ENCODE results near the gene LRFN5. TPM values are rescaled to one million over a fixed set of nuclear protein-coding genes. Genes with fewer than 3 reads are reported as not detected.

The LRFN5 gene
- total and polyA plus RNA-seq, 2 of the 8 experiments (the other 6 are each of a cell fraction or from before 2014, with no cell fraction given), result 0.85 to 4.7 TPM

DNA sequence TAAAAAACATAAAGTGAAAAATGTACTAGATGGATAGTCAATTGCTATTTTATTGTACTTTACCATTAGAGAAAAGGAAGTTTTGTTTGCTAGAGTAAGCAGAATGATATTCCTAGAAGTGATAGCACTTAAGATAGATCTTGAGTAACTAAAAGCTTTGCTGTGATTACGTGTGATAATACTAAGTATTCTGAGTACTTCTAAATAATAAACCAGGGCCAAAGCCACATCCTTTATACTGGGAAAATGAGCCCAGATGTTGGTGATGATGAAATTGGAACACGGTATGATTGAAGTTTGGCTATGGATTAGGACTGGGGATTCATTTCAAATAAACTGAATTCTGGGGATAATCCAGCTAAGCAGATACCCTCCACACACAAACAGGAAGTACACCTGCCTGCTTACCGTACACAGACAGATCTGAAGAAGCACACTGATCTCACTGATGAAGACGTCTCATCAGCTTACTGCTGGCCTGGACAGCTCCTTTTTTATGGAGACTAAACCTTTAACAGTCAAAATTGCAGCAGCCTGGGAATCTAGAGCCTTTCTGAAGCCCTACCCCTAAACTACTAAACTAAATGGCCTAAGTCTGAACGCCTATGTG lies 199.8 kb downstream of the LRFN5 start:
- CTCF ChIA-PET (ENCODE audit: partially characterized antibody), result interaction anchor here (0.6 kb wide), 1 partner anchor 198 kb away, joined by 3 read pairs; no protein-coding TSS in a partner anchor
- TF ChIP-seq KDM5A (IDR thresholded peaks at IDR 0.05; ENCODE audit: low read length) (no peak), RFX5 (IDR thresholded peaks at IDR 0.05; ENCODE audit: borderline replicate concordance, low read depth, low read length) (no peak), JUND (IDR thresholded peaks at IDR 0.05; ENCODE audit: low read length) (no peak), RXRA (IDR thresholded peaks at IDR 0.05; ENCODE audit: insufficient read depth, low read depth, low read length) (no peak)

More for the DNA sequence above, 199.8 kb downstream of the LRFN5 start:
- H3K4me3 ChIP-seq (ENCODE audit: extremely low read depth in 1 of 4, insufficient read depth in 2 of 4, low read depth in 3 of 4, low read length in 4 of 4), result no peak overlapping the region
- H4K8ac ChIP-seq (ENCODE audit: extremely low read depth, insufficient read depth, low read length), result no peak overlapping the region
- H3K4me2 ChIP-seq (ENCODE audit: insufficient read depth in 1 of 2, low read depth in 2 of 2, low read length in 2 of 2), result no peak overlapping the region
- H3K23ac ChIP-seq (ENCODE audit: insufficient read length), result no peak overlapping the region
- H3K9ac ChIP-seq (replicated peaks in 1 of 4; ENCODE audit: extremely low read depth in 1 of 4, low read depth in 3 of 4, low read length in 3 of 4), result no peak overlapping the region
- H4K5ac ChIP-seq (ENCODE audit: insufficient read length, low read depth, low read length), result no peak overlapping the region
- H2BK20ac ChIP-seq (ENCODE audit: low read length), result no peak overlapping the region
- no peak overlapping the region for H4K91ac ChIP-seq (replicated peaks; ENCODE audit: insufficient read length, low read length)
- no peak for DNase-seq (ENCODE audit: low read depth in 1 of 2, low spot score in 2 of 2)
- no peaks in the 10 kb centered on the region for H3K27me3 ChIP-seq (replicated peaks in 1 of 4; ENCODE audit: control insufficient read depth in 3 of 4, extremely low read depth in 1 of 4, insufficient read depth in 3 of 4, low read length in 3 of 4)
- FAIRE-seq, result no peak
- H3K56ac ChIP-seq (replicated peaks; ENCODE audit: insufficient read length, low read depth, low read length), result no peak overlapping the region
- H2AFZ ChIP-seq (ENCODE audit: low read length), result no peak overlapping the region
- H2BK5ac ChIP-seq (ENCODE audit: low read depth, low read length), result no peak overlapping the region
- no peak overlapping the region for H3K27ac ChIP-seq (ENCODE audit: low read depth, low read length)
- no peaks in the 10 kb centered on the region for H3K79me2 ChIP-seq (ENCODE audit: control insufficient read depth in 1 of 2, insufficient read depth in 2 of 2, low read length in 2 of 2)
- no peak overlapping the region for H3K4ac ChIP-seq (replicated peaks; ENCODE audit: insufficient read length, low read depth, low read length)
- 95% methylated on average over 5 of the region's 5 CpGs; no CpG with 5 or more reads in 1 of the 2 experiments for WGBS, 2 experiments (ENCODE audit: extremely low coverage in 1 of 2, insufficient coverage in 1 of 2, insufficient read length in 1 of 2, insufficient replicate concordance in 2 of 2, low coverage in 1 of 2, low lambda C conversion rate in 2 of 2, missing lambda C conversion rate in 1 of 2)
- H3K4me1 ChIP-seq (replicated peaks in 1 of 4; ENCODE audit: control insufficient read depth in 3 of 4, insufficient read depth in 4 of 4, low read length in 3 of 4), result no peaks in the 10 kb centered on the region
- no peak overlapping the region for H3K18ac ChIP-seq (ENCODE audit: extremely low read depth, low read length)
- H3K79me1 ChIP-seq (ENCODE audit: low read depth, low read length), result no peaks in the 10 kb centered on the region
- H2BK120ac ChIP-seq (replicated peaks; ENCODE audit: low read depth, low read length), result no peak overlapping the region
- POLR2A ChIA-PET (ENCODE audit: partially characterized antibody), result no interaction called here
- no peaks in the 10 kb centered on the region for H4K20me1 ChIP-seq (replicated peaks in 1 of 2; ENCODE audit: control insufficient read depth in 1 of 2, insufficient read depth in 2 of 2, low read length in 2 of 2)
- H3K14ac ChIP-seq (ENCODE audit: insufficient read length), result no peak overlapping the region
- H3K23me2 ChIP-seq (ENCODE audit: low read depth, low read length), result no peaks in the 10 kb centered on the region
- H2BK15ac ChIP-seq (ENCODE audit: low read length), result no peak overlapping the region
- H3K36me3 ChIP-seq (ENCODE audit: control insufficient read depth in 2 of 4, insufficient read depth in 4 of 4, low read length in 3 of 4), result no peaks in the 10 kb centered on the region
- H3K9me3 ChIP-seq (ENCODE audit: insufficient read depth in 2 of 2, low read depth in 1 of 2, low read length in 1 of 2), result no peaks in the 10 kb centered on the region
- H2AK5ac ChIP-seq (ENCODE audit: low read depth, low read length), result no peak overlapping the region
- H2BK12ac ChIP-seq (ENCODE audit: low read depth, low read length), result no peak overlapping the region

Data from H1 (cell line).